ENCODE data around the gene KRT73.

The KRT73 gene

DNA sequence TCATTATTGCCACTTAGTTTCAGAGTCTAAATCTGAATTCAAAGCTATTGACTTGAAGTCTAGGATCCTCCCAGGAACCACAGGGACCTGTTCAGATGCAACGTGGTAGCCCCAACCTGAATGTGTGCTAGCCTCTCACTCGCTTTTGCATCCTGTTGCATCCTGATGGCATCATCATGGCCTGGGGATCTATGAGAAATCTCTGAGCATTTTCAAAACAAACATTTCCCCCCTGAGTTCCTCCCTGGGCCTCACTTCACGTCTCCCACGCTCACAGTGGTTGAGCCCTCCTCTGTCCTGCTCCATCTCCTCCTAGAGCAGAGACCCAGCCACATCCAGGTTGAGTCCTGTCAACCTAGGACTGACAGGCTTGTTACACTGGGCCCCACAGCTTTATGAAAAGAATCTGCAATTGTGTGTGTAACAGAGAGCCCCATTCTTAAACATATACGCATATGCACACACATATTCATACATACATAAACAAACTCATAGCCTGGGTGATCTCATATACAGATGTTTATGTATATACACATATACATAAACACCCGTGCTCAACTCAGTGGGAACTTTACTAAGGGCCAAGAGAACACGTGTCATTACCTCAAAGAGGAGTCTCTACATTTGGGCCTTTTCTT is 11.7 kb downstream of the KRT73 start:
- DNase-seq (ENCODE audit: low read depth), result no peak
- H3K4me3 ChIP-seq (ENCODE audit: low read depth, low read length), result no peak overlapping the region
- in situ Hi-C loops (cut with HindIII; ENCODE audit: low sequenced_read_pairs), result no loop called here
- TF ChIP-seq, protein P1, sequence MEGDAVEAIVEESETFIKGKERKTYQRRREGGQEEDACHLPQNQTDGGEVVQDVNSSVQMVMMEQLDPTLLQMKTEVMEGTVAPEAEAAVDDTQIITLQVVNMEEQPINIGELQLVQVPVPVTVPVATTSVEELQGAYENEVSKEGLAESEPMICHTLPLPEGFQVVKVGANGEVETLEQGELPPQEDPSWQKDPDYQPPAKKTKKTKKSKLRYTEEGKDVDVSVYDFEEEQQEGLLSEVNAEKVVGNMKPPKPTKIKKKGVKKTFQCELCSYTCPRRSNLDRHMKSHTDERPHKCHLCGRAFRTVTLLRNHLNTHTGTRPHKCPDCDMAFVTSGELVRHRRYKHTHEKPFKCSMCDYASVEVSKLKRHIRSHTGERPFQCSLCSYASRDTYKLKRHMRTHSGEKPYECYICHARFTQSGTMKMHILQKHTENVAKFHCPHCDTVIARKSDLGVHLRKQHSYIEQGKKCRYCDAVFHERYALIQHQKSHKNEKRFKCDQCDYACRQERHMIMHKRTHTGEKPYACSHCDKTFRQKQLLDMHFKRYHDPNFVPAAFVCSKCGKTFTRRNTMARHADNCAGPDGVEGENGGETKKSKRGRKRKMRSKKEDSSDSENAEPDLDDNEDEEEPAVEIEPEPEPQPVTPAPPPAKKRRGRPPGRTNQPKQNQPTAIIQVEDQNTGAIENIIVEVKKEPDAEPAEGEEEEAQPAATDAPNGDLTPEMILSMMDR (IDR thresholded peaks at IDR 0.05; ENCODE audit: low read depth, low read length, missing control alignments), result no peak

DNA sequence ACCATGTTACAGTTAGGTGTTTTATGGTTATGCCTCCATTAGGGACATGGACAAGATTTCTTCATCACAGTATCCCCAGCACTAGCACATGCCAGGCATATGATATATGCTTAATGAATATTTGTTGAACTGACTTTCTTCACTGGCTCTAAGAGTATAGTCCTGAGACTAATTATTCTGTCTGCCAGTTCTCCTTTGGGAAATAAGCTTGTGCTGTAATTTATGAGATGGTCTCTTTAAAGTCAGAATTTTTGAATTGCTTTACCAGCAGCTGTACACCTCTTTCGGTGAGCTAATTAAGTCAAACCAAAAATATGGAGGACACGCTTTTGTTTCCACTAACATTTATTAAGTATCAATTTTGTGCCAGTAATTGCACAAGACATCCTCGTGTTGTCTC is 12.3 kb downstream of the KRT73 start:
- in situ Hi-C loops (cut with HindIII; ENCODE audit: low sequenced_read_pairs), result no loop called here
- no peak overlapping the region for H3K4me3 ChIP-seq (ENCODE audit: low read depth, low read length)
- TF ChIP-seq, protein P1 (IDR thresholded peaks at IDR 0.05; ENCODE audit: low read depth, low read length, missing control alignments), result no peak
- no peak for DNase-seq (ENCODE audit: low read depth)

DNA sequence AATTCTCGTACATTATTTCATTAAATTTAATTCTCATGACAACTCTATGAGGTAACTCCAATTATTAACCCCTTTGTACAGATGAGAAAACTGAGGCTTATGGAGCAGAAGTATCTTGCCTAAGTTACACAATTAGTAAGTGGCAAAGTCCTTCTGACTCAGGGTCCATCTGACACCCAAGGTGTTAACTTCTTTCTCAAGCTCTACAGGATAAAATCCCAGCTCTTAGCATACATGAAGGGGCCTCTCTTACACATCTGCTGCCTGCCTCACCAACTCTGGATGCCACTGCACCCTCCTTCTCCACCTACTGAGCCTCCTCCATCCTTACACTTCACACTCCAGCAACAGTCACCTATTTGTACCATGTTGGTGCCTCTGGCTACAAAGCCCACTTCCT is 12.8 kb downstream of the KRT73 start:
- TF ChIP-seq, protein P1 (IDR thresholded peaks at IDR 0.05; ENCODE audit: low read depth, low read length, missing control alignments), result no peak
- in situ Hi-C loops (cut with HindIII; ENCODE audit: low sequenced_read_pairs), result no loop called here
- DNase-seq (ENCODE audit: low read depth), result no peak
- H3K4me3 ChIP-seq (ENCODE audit: low read depth, low read length), result no peak overlapping the region

DNA sequence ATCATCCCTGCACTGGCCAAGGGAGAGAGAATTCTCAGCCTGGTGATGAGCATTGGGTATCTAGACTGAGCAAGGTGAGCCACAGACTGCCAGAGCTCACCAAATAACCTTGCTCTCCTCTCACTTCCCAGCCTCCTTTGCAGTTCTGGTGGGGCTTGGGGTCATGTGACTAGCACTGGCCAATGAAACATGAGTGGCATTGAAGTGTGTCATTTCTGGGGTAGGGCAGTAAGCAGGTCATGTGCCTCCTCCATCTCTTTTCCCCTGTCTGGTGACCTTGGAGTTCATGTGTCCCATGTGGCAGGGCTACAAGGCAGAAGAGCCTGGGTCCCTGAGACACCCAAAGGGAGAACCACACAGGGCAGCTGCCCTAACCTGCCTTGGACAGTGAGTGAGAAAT is 13.5 kb downstream of the KRT73 start:
- in situ Hi-C loops (cut with HindIII; ENCODE audit: low sequenced_read_pairs), result no loop called here
- TF ChIP-seq, protein P1 (IDR thresholded peaks at IDR 0.05; ENCODE audit: low read depth, low read length, missing control alignments), result no peak
- no peak overlapping the region for H3K4me3 ChIP-seq (ENCODE audit: low read depth, low read length)
- DNase-seq (ENCODE audit: low read depth), result no peak

DNA sequence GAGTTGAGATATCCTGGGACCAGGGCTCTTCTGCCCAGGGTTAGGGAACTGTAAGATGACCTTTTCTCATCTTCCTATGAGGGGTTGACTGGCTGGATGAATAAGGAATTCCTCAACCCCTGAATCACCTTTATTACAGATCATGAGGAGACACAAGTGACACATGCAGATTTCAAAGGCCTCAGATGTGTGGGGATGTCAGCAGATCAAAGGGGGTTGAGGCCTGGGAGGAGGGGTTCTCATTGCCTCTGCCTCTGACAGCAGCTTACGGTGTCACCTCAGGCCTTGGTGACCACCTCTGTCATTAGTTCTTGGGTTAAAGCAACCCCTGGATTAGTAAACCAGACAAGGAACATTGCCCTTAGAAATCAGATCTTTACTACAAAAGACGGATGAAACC is 15.0 kb downstream of the KRT73 start:
- H3K4me3 ChIP-seq (ENCODE audit: low read depth, low read length), result no peak overlapping the region
- in situ Hi-C loops (cut with HindIII; ENCODE audit: low sequenced_read_pairs), result no loop called here
- DNase-seq (ENCODE audit: low read depth), result no peak
- TF ChIP-seq, protein P1 (IDR thresholded peaks at IDR 0.05; ENCODE audit: low read depth, low read length, missing control alignments), result no peak

DNA sequence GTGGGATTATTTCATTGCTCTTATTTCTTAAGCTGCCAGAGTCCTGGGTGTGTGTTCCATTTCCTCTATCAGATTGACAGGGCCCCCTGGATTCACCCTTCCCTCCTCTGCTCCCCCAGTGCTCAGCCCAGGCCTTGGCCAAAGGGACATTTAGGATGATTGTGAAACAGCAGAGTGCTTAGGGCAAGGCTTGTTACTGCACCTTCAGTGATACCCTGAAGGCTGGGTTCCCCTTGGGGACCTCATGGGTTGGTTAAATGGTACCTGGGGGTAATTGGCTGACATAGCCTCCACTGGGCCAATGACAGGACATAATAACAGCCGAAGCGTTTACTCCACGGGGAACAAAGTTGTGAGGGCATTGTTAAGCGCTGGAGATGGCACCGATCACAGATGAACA is 15.8 kb downstream of the KRT73 start:
- no peak overlapping the region for H3K4me3 ChIP-seq (ENCODE audit: low read depth, low read length)
- no peak for DNase-seq (ENCODE audit: low read depth)
- in situ Hi-C loops (cut with HindIII; ENCODE audit: low sequenced_read_pairs), result no loop called here
- TF ChIP-seq, protein P1 (IDR thresholded peaks at IDR 0.05; ENCODE audit: low read depth, low read length, missing control alignments), result no peak

Data from astrocyte of the cerebellum (primary cell).